HG03575 (cell line): ENCODE results near the gene ZIC5.

Source experiments
- ATAC-seq: cut with Tn5 transposase; IDR thresholded peaks from one replicate; pipeline ENCODE4 v1.9.1; 2021; ENCODE audit not compliant: unreplicated experiment, insufficient number of reproducible peaks, low FRiP score; ENCODE audit errors: extremely low read depth

ZIC5 gene

DNA sequence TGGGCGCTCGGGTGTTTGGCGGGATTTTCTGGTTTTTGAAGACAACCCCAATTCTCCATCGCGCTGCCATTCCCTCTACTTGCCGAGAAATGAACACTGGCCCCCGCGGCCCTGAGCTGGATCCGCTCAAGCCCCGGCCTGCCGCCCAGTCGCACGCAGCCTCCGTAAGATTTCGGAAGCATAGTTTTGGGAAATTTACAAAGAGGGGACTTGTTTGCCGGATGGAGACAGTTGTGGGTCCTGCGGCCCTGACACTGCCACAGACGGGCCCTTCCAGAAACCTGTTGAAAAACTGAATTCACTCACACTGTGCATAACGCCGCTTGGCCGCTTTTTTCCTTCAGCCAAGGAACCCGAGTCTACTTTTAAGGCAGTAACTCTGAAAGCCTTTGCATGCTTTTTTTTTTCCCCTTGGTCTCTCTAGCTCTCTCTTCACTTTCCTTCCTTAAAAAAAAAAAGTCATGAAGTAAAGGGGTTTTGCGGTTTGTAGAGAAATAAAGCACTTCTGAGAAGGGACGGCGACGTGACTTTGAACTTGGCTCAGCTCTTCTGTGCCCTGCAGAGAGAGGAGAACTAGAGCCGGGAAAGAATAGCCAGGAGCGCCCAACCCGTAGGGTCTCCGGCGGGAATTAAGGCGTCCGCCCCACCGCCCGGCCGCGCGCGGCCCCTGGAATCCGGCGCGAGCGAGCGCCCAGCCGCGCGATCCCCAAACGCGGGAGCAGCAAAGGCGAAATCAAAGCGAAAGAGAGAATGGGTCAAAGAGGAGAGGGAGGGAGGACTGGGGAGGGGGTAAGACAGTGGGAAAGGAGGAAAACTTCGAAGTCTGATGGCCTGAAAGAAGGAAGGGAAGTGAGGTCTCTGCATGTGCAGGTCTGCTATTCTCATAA lies 6.6 kb upstream of the ZIC5 start:
- no peak for ATAC-seq

DNA sequence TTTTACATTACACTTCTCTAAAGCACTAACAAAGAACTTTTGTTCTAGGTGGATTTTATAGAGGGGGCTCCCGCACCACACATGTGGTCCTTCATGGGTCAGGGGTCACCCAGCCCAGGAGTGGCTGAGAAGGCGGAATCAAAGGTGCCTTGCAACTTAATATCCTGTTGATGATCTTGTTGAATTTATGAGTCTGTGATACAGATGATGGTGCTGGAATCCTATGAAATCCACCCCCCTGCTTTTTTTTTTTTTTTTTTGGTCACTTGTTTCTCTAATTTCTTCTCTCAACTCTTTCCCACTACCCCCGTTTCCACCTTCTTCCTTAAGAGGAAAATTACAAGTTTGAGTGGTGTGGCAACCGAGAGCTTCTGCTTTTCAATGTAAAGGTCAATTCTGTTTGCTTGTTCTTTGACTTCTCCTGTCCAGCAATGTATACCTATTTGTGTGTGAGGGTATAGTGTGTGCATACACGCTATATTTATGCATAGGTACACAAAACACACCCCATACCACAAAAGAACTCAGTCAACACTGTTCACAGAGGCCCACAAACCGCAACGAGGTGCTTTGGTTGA lies 5.9 kb upstream of the ZIC5 start:
- no peak for ATAC-seq

DNA sequence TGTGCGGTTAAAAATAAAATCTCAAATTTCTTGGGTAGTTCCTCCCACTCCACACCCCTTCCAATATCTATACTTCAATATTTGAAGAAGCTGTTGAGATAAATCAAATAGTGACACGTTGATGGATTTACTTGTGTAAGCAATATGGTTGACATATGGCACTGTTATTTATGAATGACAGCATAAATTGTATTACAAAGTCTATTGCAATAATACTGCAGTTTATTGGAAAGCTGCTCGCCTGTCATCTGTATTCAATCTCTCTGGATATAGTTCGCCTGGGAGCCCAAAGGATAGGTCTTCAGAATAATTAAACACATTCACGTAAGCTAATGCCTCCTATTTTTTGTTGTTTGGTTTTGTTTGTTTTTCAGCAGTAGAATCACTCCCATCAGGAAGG lies 5.0 kb upstream of the ZIC5 start:
- ATAC-seq, result no peak

DNA sequence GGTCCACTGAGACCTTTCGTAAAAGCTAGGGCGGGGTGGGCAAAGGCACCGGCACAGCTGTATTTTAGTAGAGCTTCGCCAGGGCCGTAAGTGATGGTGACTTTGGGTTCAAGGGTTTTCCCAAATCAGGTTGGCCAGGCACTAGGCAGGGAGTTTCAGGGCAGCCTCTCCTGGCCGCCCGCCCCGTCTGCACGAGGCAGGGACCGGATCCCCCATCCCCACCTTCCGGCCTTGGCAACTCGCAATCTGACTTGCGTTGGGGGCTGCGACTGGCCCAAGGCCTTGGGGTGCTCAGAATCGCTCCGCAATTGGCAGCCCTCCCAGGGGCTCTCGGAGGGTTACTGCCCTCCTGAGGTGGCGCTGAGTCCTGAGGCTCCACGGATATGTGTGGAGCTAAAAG lies 4.1 kb upstream of the ZIC5 start:
- no peak for ATAC-seq

DNA sequence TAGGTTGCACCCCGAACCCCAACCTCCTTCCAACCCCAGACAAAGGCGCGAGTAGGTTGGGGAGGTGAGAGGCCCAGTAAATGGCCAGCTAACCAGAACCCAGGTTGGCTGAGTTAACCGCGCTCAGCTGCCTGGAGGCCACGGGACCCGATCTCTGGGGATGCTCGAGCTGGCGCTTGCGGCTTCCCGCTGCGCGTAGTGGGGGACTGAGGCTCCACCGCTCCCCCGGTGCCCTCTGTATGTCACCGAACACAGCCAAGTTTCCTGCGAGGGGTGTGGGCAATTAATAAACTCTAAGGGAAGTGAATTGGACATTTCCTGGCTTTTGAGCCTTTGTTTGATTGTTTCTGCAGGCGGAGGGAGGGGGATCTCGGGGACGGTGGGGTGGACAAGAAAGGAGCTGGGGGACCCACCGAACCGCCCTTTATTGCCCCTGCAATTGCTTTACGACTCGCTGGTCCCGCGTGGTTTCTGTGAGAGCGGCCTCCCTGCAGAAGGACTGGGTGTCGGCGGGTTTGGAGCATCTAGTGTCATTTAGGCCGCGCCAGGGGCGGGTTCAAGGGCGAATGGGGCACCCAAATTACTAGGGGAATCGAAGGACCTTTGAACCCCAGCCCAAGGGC lies 3.5 kb upstream of the ZIC5 start:
- ATAC-seq, result no peak

DNA sequence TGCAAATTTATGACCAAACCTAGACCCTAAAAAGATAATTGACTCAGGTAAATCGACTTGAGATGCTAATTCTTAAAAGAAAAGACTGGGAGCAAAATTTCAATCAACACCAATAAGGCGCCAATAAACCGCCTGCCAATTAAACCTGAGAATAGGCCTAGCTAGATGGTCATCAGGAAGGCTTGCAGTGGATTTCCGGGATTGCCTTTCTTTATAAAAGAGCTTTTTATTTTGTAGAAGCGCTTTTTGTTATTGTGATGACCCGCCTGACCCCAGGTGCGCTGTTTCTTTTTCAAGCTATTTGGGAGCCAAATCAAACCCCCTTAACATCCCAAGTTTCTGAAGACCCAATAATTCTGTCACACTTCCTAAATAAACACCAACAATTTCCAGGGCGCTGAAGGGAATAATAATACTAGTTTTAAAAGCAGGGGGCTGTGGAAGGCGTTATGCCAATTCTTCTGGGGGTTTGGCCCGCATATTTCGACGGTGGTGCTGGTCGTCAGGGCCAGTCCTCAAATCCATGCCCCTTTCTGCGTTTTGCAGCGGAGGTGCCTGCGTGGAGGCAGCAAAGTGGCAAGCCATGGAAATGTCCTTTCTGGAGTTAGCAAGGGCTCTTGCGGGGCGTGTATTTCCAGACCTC lies 2.9 kb upstream of the ZIC5 start:
- no peak for ATAC-seq

GRCh38 chr13:99973808-99974185 lies 2.2 kb upstream of the ZIC5 start:
- ATAC-seq, result no peak

- no peak for ATAC-seq
Observed at GRCh38 chr13:99973163-99973807, 1.7 kb upstream of the ZIC5 start.

GRCh38 chr13:99972190-99972731 lies 694 bp upstream of the ZIC5 start:
- no peak for ATAC-seq

- ATAC-seq, result no peak
Observed at GRCh38 chr13:99970651-99971575, 654 bp downstream of the ZIC5 start.

DNA sequence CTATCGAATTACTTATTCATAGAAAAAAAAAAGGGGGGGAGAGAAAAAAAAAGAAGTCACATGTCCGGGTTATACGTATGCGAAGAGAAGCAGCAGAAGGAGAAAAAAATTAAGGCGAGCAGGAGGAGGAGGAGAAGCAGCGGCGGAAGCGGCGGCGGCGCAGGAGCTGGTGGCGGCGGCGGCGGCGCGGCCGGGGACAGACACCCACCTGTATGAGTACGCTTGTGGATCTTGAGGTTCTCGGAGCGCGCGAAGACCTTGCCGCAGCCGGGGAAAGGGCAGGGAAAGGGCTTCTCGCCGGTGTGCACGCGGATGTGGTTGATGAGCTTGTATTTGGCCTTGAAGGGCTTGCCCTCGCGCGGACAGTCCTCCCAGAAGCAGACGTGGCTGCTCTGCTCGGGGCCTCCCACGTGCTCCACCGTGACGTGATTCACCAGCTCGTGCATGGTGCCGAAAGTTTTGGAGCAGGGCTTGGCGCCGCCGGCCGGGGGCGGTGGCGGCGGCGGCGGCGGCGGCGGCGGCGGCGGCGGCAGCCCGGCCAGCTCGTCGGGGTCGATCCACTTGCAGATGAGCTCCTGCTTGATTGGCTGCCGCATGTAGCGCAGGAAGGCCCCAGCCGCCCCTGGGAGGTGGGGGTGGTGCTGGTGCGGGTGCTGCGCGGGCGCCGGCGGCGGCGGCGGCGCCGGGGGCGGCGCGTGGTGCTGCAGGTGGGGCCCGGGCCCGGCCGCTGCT lies 1.5 kb downstream of the ZIC5 start:
- ATAC-seq, result no peak

DNA sequence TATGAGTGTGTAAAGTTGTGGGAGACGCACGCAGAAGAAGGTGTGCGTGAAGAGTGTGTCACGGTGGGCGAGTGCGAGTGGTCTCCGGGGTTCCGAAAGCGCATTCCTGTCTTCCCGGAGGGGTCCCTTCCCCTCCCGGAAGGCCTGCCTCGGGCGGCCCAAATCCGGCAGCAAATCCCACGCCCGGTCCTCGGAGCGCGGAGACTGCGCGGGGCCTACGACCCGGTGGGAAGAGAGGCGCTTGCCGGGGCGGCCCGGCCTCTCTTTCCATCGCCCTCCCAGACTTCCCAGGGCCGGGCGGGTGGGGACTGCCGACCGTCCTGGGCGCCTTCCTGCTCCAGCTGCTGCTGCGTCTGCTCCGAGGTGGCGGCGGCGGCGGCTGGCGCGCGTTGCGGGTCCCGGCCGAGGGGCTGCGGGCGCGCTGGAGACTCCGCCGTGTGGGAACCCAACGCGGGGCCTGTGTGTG lies 2.1 kb downstream of the ZIC5 start:
- ATAC-seq, result no peak

GRCh38 chr13:99968521-99969452 lies 2.8 kb downstream of the ZIC5 start:
- no peak for ATAC-seq

DNA sequence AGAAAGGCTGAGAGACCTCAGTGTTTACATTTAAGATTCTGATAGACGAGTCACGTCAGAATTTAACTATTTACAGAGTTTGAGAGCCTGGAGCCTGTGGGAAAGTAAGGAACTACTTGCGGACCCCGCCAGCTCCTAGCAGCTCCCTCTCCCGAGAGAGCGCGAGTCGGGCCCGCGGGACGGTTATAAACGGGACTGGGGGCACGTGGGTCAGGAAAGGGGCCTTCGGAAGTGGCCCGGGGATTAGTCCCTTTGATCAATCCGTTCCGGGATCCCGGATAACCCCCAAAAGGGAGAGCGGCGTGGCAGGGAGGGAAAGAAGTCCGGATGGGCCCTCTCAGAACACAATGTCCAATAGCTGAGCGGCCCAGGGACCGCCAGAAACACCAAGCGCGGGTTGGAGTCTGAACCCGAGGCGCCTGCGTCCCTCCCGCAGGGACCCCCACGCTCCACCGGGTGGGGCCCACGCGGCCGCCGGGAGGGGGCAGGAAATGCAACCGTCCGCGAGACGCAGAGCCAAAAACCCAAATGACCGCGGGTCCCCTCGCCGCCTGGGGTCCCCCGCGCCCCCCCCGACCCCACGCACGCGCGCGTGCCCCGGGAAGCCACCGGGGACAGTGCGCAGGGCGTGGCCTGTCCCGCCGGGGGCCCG lies 3.6 kb downstream of the ZIC5 start:
- ATAC-seq, result no peak

DNA sequence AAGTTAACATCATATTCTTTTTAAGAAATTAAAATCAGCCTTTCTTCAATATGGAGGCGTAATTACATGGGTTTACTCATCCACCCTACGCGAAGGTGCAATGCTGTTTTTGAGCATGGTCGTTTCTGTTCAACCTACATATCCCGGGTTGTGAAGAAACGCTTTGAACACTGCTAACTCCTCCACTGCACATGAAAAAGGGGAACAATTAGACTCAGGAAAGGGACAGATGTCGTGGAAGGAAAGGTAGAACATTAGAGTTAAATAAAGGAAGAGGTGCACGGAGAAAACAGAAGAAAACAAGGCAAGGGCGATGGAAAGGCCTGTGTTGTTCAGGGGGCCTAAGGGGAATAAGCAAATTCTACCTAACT lies 4.1 kb downstream of the ZIC5 start:
- ATAC-seq, result no peak
